ENCODE results near the gene NAA40. TPM values are rescaled to one million over a fixed set of nuclear protein-coding genes. Genes with fewer than 3 reads are reported as not detected.

NAA40 gene
- total and polyA plus RNA-seq, 10 of the 15 experiments (the other 5 are each of a cell fraction or from before 2014, with no cell fraction given): 4.8 to 31.6 (median 22.2) TPM

DNA sequence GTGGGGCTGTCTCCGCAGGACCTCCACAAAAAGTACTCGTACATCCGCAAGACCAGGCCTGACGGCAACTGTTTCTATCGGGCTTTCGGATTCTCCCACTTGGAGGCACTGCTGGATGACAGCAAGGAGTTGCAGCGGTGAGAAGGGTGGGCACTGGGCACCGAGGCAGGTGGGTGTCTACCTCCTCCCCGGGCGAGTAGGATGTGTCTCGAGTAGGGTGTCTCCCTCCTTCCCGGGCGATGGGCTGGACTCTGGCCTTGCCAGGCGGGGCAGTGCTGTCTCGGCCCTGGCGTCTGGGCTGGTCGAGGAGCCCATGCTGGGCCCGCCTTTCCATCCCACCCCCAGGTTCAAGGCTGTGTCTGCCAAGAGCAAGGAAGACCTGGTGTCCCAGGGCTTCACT lies 57.7 kb downstream of the NAA40 start:
- intact Hi-C loops (cut with micrococcal nuclease; ENCODE audit: unreplicated experiment) (no loop called here), in situ Hi-C loops (cut with MboI) (no loop called here)
- Histone ChIP-seq H3K4me1 (ENCODE audit: control insufficient read depth, insufficient read depth, low read length) (no peaks in the 10 kb centered on the region; the same call in 1 of the 2 replicates), H2AFZ (ENCODE audit: control insufficient read depth, low read depth, low read length) (no peak overlapping the region), H3K4me3 (no peak overlapping the region), H3K9ac (ENCODE audit: control insufficient read depth, insufficient read depth, low read length) (no peak overlapping the region), H3K27ac (ENCODE audit: control insufficient read depth, insufficient read depth) (no peak overlapping the region), H4K20me1 (ENCODE audit: control insufficient read depth, insufficient read depth) (no peaks in the 10 kb centered on the region), H3K36me3 (ENCODE audit: control insufficient read depth in 2 of 2, insufficient read depth in 2 of 2, low read length in 1 of 2) (peaks cover 4 to 26% of the 10 kb centered on the region in 2 experiments; a peak in 3 of 4 replicates), H3K79me2 (ENCODE audit: control insufficient read depth, insufficient read depth, low read length) (no peaks in the 10 kb centered on the region; the same call in 1 of the 2 replicates), H3K4me2 (ENCODE audit: control insufficient read depth, insufficient read depth) (no peak overlapping the region), H3K27me3 (replicated peaks in 1 of 2; ENCODE audit: control insufficient read depth in 2 of 2, insufficient read depth in 2 of 2, low read length in 1 of 2) (no peaks in the 10 kb centered on the region), H3K9me3 (replicated peaks; ENCODE audit: control insufficient read depth, insufficient read depth, low read length) (no peaks in the 10 kb centered on the region)
- ChIA-PET SMC1A (ENCODE audit: uncharacterized antibody, unreplicated experiment) (no interaction called here), POLR2A (no interaction called here), RAD21 (ENCODE audit: unreplicated experiment) (no interaction called here), CTCF (no interaction called here)
- BruUV-seq (replicated peaks): no TSS peak
- 99% methylated on average over 15 of the region's 18 CpGs for WGBS (ENCODE audit: insufficient coverage, insufficient replicate concordance, low lambda C conversion rate, missing lambda C conversion rate)
- no peak for FAIRE-seq
- DNase-seq (ENCODE audit: low read depth, low spot score): no peak
- no peak for TF ChIP-seq SIN3A (IDR thresholded peaks at IDR 0.05; ENCODE audit: low read depth, low read length)
- 0 out of 2 replicates have a peak, but pooled peaks have one; percentile 8 for TF ChIP-seq POLR2A (IDR thresholded peaks at IDR 0.05; ENCODE audit: low read depth, low read length)
- TF ChIP-seq IKZF1 (conservative IDR thresholded peaks at IDR 0.05): no peak
- TF ChIP-seq RFX5 (IDR thresholded peaks at IDR 0.05; ENCODE audit: low read depth, low read length): no peak
- no peak for ATAC-seq

DNA sequence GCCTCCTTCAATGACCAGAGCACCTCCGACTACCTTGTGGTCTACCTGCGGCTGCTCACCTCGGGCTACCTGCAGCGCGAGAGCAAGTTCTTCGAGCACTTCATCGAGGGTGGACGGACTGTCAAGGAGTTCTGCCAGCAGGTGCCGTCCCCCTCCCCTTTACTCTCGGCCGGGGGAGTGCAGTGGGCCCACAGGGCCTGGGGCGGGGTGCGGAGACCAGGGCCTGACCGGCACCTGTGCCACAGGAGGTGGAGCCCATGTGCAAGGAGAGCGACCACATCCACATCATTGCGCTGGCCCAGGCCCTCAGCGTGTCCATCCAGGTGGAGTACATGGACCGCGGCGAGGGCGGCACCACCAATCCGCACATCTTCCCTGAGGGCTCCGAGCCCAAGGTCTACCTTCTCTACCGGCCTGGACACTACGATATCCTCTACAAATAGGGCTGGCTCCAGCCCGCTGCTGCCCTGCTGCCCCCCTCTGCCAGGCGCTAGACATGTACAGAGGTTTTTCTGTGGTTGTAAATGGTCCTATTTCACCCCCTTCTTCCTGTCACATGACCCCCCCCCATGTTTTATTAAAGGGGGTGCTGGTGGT lies 58.4 kb downstream of the NAA40 start:
- Histone ChIP-seq H3K4me1 (ENCODE audit: control insufficient read depth, insufficient read depth, low read length) (no peaks in the 10 kb centered on the region; the same call in 1 of the 2 replicates), H3K9ac (ENCODE audit: control insufficient read depth, insufficient read depth, low read length) (no peak overlapping the region), H3K27me3 (replicated peaks in 1 of 2; ENCODE audit: control insufficient read depth in 2 of 2, insufficient read depth in 2 of 2, low read length in 1 of 2) (no peaks in the 10 kb centered on the region), H3K4me2 (ENCODE audit: control insufficient read depth, insufficient read depth) (no peak overlapping the region), H3K9me3 (replicated peaks; ENCODE audit: control insufficient read depth, insufficient read depth, low read length) (no peaks in the 10 kb centered on the region), H3K79me2 (ENCODE audit: control insufficient read depth, insufficient read depth, low read length) (no peaks in the 10 kb centered on the region), H3K4me3 (no peak overlapping the region), H2AFZ (ENCODE audit: control insufficient read depth, low read depth, low read length) (no peak overlapping the region), H3K27ac (ENCODE audit: control insufficient read depth, insufficient read depth) (no peak overlapping the region), H3K36me3 (ENCODE audit: control insufficient read depth in 2 of 2, insufficient read depth in 2 of 2, low read length in 1 of 2) (peaks cover 2 to 26% of the 10 kb centered on the region in 2 experiments; a peak in 3 of 4 replicates), H4K20me1 (ENCODE audit: control insufficient read depth, insufficient read depth) (no peaks in the 10 kb centered on the region)
- ATAC-seq: no peak
- in situ Hi-C loops (cut with MboI) (no loop called here), intact Hi-C loops (cut with micrococcal nuclease; ENCODE audit: unreplicated experiment) (no loop called here)
- ChIA-PET POLR2A (no interaction called here), CTCF (no interaction called here), RAD21 (ENCODE audit: unreplicated experiment) (no interaction called here), SMC1A (ENCODE audit: uncharacterized antibody, unreplicated experiment) (no interaction called here)
- no peak for DNase-seq (ENCODE audit: low read depth, low spot score)
- WGBS (ENCODE audit: insufficient coverage, insufficient replicate concordance, low lambda C conversion rate, missing lambda C conversion rate): 91% methylated on average over 24 of the region's 27 CpGs
- FAIRE-seq: no peak
- BruUV-seq (replicated peaks): no TSS peak
- TF ChIP-seq RB1 (IDR thresholded peaks at IDR 0.05; ENCODE audit: borderline replicate concordance) (no peak), YY1 (IDR thresholded peaks at IDR 0.05; ENCODE audit: low read depth, low read length) (no peak), TCF12 (IDR thresholded peaks at IDR 0.05; ENCODE audit: low read depth, low read length) (no peak), MYC (IDR thresholded peaks at IDR 0.05; ENCODE audit: insufficient read depth, insufficient read length, insufficient replicate concordance, low read length, severe bottlenecking) (no peak), ZNF622 (IDR thresholded peaks at IDR 0.05) (no peak), SUZ12 (IDR thresholded peaks at IDR 0.05; ENCODE audit: unreplicated experiment) (no peak), NFYB (IDR thresholded peaks at IDR 0.05; ENCODE audit: insufficient read depth, low read depth, low read length) (no peak), TCF7 (IDR thresholded peaks at IDR 0.05; ENCODE audit: borderline replicate concordance) (no peak), ASH2L (IDR thresholded peaks at IDR 0.05; ENCODE audit: borderline replicate concordance, low read depth) (no peak), SRF (IDR thresholded peaks at IDR 0.05; ENCODE audit: low read depth in 2 of 2, low read length in 2 of 2) (no peak)
- TF ChIP-seq, protein P1, sequence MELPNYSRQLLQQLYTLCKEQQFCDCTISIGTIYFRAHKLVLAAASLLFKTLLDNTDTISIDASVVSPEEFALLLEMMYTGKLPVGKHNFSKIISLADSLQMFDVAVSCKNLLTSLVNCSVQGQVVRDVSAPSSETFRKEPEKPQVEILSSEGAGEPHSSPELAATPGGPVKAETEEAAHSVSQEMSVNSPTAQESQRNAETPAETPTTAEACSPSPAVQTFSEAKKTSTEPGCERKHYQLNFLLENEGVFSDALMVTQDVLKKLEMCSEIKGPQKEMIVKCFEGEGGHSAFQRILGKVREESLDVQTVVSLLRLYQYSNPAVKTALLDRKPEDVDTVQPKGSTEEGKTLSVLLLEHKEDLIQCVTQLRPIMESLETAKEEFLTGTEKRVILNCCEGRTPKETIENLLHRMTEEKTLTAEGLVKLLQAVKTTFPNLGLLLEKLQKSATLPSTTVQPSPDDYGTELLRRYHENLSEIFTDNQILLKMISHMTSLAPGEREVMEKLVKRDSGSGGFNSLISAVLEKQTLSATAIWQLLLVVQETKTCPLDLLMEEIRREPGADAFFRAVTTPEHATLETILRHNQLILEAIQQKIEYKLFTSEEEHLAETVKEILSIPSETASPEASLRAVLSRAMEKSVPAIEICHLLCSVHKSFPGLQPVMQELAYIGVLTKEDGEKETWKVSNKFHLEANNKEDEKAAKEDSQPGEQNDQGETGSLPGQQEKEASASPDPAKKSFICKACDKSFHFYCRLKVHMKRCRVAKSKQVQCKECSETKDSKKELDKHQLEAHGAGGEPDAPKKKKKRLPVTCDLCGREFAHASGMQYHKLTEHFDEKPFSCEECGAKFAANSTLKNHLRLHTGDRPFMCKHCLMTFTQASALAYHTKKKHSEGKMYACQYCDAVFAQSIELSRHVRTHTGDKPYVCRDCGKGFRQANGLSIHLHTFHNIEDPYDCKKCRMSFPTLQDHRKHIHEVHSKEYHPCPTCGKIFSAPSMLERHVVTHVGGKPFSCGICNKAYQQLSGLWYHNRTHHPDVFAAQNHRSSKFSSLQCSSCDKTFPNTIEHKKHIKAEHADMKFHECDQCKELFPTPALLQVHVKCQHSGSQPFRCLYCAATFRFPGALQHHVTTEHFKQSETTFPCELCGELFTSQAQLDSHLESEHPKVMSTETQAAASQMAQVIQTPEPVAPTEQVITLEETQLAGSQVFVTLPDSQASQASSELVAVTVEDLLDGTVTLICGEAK (IDR thresholded peaks at IDR 0.05; ENCODE audit: borderline replicate concordance): no peak

All from GM12878 (cell line).